ENCODE measurements around the gene LINC00237. TPM values are rescaled to one million over a fixed set of nuclear protein-coding genes. Genes with fewer than 3 reads are reported as not detected.
A peak's percentile ranks its signal among the peaks of the same experiment; 100 is the strongest.

Gene LINC00237
- total RNA-seq, 1 experiment from 2014 or later = 0.90 TPM

DNA sequence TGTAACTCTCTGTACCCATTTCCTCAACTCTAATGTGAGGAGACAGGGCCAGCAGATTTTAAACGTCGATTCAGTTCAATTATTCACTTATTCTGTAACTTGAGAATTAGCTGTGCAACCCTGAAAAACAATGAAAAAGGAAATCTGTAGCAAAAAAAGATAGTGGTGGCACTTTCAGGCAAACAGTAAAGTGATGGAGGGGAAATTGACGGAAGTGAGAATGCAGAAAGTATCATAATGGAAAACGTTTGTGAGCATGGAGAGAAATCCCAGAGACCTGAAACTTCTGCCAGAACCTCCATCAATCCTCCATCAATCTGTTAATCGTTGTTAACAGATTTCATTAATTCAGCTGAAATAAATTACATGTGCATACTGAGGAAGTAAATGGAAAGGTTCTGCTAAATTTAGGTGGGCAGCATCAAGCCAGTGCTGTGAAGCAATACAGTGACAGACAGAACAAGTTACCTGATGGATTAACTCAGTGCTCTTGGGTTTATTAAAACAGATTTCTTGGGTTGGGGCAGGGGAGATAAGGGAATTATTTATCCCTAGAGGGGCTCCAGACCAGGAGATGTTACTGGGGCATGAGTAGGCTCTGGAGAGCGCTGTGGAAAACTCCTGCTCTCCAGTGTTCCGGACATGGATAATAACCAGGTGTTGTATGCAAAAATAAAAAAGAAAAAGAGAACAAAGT lies 37.2 kb upstream of the LINC00237 start:
- H3K18ac ChIP-seq (ENCODE audit: insufficient read length, low read depth, low read length) = no peak overlapping the region
- no peak overlapping the region for H3K4me2 ChIP-seq (ENCODE audit: insufficient read depth, insufficient read length, low read length)
- H3K14ac ChIP-seq (ENCODE audit: insufficient read depth, low read length) = no peak overlapping the region
- H3K4ac ChIP-seq (ENCODE audit: low read depth, low read length) = no peak overlapping the region
- H2AK5ac ChIP-seq (ENCODE audit: insufficient read length, low read length) = no peak overlapping the region
- DNase-seq = no peak
- no peaks in the 10 kb centered on the region for H3K9me3 ChIP-seq (ENCODE audit: control insufficient read depth, low read depth, low read length)
- H3K4me1 ChIP-seq (ENCODE audit: insufficient read depth, low read length) = no peaks in the 10 kb centered on the region
- H3K9me3 Mint-ChIP-seq = no peaks in the 10 kb centered on the region
- no peaks in the 10 kb centered on the region for H3K27me3 ChIP-seq (ENCODE audit: insufficient read depth, low read length)
- H4K5ac ChIP-seq (ENCODE audit: insufficient read length, low read depth, low read length) = no peak overlapping the region
- H3T11ph ChIP-seq (ENCODE audit: low read length) = no peak overlapping the region
- no peaks in the 10 kb centered on the region for H3K23me2 ChIP-seq (ENCODE audit: insufficient read length, low read depth, low read length, poor library complexity, severe bottlenecking)
- H3K79me1 ChIP-seq (ENCODE audit: insufficient read depth, low read depth, low read length, poor library complexity, severe bottlenecking) = no peaks in the 10 kb centered on the region
- H2BK20ac ChIP-seq (ENCODE audit: low read depth, low read length, poor library complexity, severe bottlenecking) = no peak overlapping the region
- no peak overlapping the region for H2AFZ ChIP-seq (ENCODE audit: low read length)
- TF ChIP-seq, protein P1, sequence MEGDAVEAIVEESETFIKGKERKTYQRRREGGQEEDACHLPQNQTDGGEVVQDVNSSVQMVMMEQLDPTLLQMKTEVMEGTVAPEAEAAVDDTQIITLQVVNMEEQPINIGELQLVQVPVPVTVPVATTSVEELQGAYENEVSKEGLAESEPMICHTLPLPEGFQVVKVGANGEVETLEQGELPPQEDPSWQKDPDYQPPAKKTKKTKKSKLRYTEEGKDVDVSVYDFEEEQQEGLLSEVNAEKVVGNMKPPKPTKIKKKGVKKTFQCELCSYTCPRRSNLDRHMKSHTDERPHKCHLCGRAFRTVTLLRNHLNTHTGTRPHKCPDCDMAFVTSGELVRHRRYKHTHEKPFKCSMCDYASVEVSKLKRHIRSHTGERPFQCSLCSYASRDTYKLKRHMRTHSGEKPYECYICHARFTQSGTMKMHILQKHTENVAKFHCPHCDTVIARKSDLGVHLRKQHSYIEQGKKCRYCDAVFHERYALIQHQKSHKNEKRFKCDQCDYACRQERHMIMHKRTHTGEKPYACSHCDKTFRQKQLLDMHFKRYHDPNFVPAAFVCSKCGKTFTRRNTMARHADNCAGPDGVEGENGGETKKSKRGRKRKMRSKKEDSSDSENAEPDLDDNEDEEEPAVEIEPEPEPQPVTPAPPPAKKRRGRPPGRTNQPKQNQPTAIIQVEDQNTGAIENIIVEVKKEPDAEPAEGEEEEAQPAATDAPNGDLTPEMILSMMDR (conservative IDR thresholded peaks at IDR 0.05) = no peak
- H2BK5ac ChIP-seq (ENCODE audit: insufficient read length, low read length) = no peak overlapping the region
- H4K8ac ChIP-seq (replicated peaks; ENCODE audit: insufficient read length, low read depth, low read length) = no peak overlapping the region
- H4K20me1 ChIP-seq (ENCODE audit: control insufficient read depth, insufficient read depth, insufficient read length) = peaks cover 3% of the 10 kb centered on the region
- H3K36me3 Mint-ChIP-seq (ENCODE audit: insufficient read depth in 1 of 3, low read depth in 3 of 3) = peaks cover 5 to 17% (median 10%) of the 10 kb centered on the region in 3 experiments; a peak in 4 of 7 replicates
- no peaks in the 10 kb centered on the region for H3K79me2 ChIP-seq (ENCODE audit: insufficient read depth, low read length)
- H3K27me3 Mint-ChIP-seq (ENCODE audit: low read depth) = no peaks in the 10 kb centered on the region
- no peak overlapping the region for H2BK12ac ChIP-seq (ENCODE audit: insufficient read length, low read depth, low read length)
- H2BK120ac ChIP-seq (ENCODE audit: low read depth, low read length, poor library complexity, severe bottlenecking) = no peak overlapping the region
- no peak overlapping the region for H3K4me3 Mint-ChIP-seq
- H3K9ac ChIP-seq (ENCODE audit: extremely low read depth, insufficient read length, low read length) = no peak overlapping the region
- no CpG with 5 or more reads among the region's 7 CpGs for WGBS (ENCODE audit: extremely low coverage, insufficient read length, low lambda C conversion rate)
- H2BK15ac ChIP-seq (ENCODE audit: low read depth, low read length) = no peak overlapping the region
- peak overlapping the region in 1 of 3 experiments; percentile 27; a peak in 2 of 7 replicates for H3K27ac Mint-ChIP-seq
- H3K23ac ChIP-seq (ENCODE audit: insufficient read length, low read depth, low read length) = no peak overlapping the region
- no peak overlapping the region for H3K56ac ChIP-seq (ENCODE audit: insufficient read length, low read depth, low read length)
- no peaks in the 10 kb centered on the region for H3K4me1 Mint-ChIP-seq
- no peak overlapping the region for H4K91ac ChIP-seq (ENCODE audit: insufficient read length, low read depth, low read length)
- no peak overlapping the region for H3K27ac ChIP-seq (ENCODE audit: insufficient read length, low read depth, low read length)

All from H9 (cell line).